RKO (cell line): ENCODE measurements around the gene RCE1.

Source experiments
- DNase-seq: peaks from one replicate; pipeline ENCODE4 v3.0.0-alpha.2; 2016; ENCODE audit warnings: low spot score

Gene RCE1

GRCh38 chr11:66868726-66869566, 25.7 kb downstream of the RCE1 start:
- DNase-seq, result peak; percentile 70

GRCh38 chr11:66869567-66869870, 26.3 kb downstream of the RCE1 start:
- DNase-seq, result no peak

- no peak for DNase-seq
These were observed 26.9 kb downstream of the RCE1 start for GRCh38 chr11:66870131-66870530.

- DNase-seq, result no peak
These were observed 27.6 kb downstream of the RCE1 start for GRCh38 chr11:66870616-66871520.

- no peak for DNase-seq
These were observed 28.3 kb downstream of the RCE1 start for GRCh38 chr11:66871521-66871901.

GRCh38 chr11:66874232-66874631, 31.0 kb downstream of the RCE1 start:
- DNase-seq, result no peak

- DNase-seq, result no peak
These were observed 32.1 kb downstream of the RCE1 start for GRCh38 chr11:66875378-66875777.

GRCh38 chr11:66877588-66878385, 34.5 kb downstream of the RCE1 start:
- DNase-seq, result no peak

- no peak for DNase-seq
These were observed 35.2 kb downstream of the RCE1 start for GRCh38 chr11:66878474-66878873.

- no peak for DNase-seq
These were observed 35.8 kb downstream of the RCE1 start for GRCh38 chr11:66879000-66879399.

- no peak for DNase-seq
These were observed 36.3 kb downstream of the RCE1 start for GRCh38 chr11:66879583-66879982.

GRCh38 chr11:66879999-66880398, 36.8 kb downstream of the RCE1 start:
- DNase-seq, result no peak

- no peak for DNase-seq
These were observed 37.5 kb downstream of the RCE1 start for GRCh38 chr11:66880496-66881450.

GRCh38 chr11:66881451-66881835, 38.2 kb downstream of the RCE1 start:
- DNase-seq, result no peak

GRCh38 chr11:66881927-66882452, 38.7 kb downstream of the RCE1 start:
- DNase-seq, result no peak

GRCh38 chr11:66882561-66883015, 39.3 kb downstream of the RCE1 start:
- DNase-seq, result no peak

- DNase-seq, result peak; percentile 58
These were observed 40.0 kb downstream of the RCE1 start for GRCh38 chr11:66883016-66883965.

GRCh38 chr11:66884443-66884842, 41.2 kb downstream of the RCE1 start:
- DNase-seq, result no peak

GRCh38 chr11:66885469-66885868, 42.2 kb downstream of the RCE1 start:
- DNase-seq, result no peak

- no peak for DNase-seq
These were observed 42.8 kb downstream of the RCE1 start for GRCh38 chr11:66885950-66886440.
